Gastroesophageal sphincter (tissue), 4 donors: ENCODE results near the gene ALDH1A3. TPM values are rescaled to one million over a fixed set of nuclear protein-coding genes. Genes with fewer than 3 reads are reported as not detected.

Source experiments
- ATAC-seq: fragments of 150-250 bp; one replicate; pipeline ENCODE4 v1.9.1; 2016; ENCODE audit warnings: mild to moderate bottlenecking, moderate library complexity
- H3K27ac ChIP-seq, 4 donors: fragments of 200-600 bp; sonication (generic) in 3 of 4; 1 replicate in 3 of 4; 2 replicates in 1 of 4; pipeline ENCODE4 v1.5.1; 2016 to 2019
- H3K27me3 ChIP-seq: fragments of 200-600 bp; sonication (generic); one replicate; pipeline ENCODE4 v1.5.1; 2019
- H3K36me3 ChIP-seq, 2 donors: fragments of 200-600 bp; sonication (generic); one replicate each; pipeline ENCODE4 v1.5.1; 2019; ENCODE audit warnings: control low read depth in 1 of 2
- H3K4me1 ChIP-seq, 3 donors: fragments of 200-600 bp; sonication (generic); 1 replicate in 2 of 3; 2 replicates in 1 of 3; pipeline ENCODE4 v1.5.1; 2016 to 2019; ENCODE audit warnings: control low read depth in 2 of 3
- H3K4me3 ChIP-seq, 2 donors: fragments of 200-600 bp; sonication (generic); one replicate each; pipeline ENCODE4 v1.5.1; 2019; ENCODE audit warnings: mild to moderate bottlenecking in 1 of 2, moderate library complexity in 1 of 2
- H3K9me3 ChIP-seq, 3 donors: fragments of 200-600 bp; sonication (generic); one replicate each; pipeline ENCODE4 v1.5.1; 2017 to 2019; ENCODE audit warnings: control low read depth in 2 of 3
- CTCF ChIP-seq, 4 experiments: fragments of 200-600 bp in 2 of 4; fragments of 450-650 bp in 2 of 4; sonication (generic) in 1 of 4; IDR thresholded peaks; one replicate each; pipeline ENCODE4 v1.5.1; 2017 to 2019; ENCODE audit warnings: antibody characterized with exemption in 4 of 4, mild to moderate bottlenecking in 2 of 4, moderate library complexity in 2 of 4
- EP300 ChIP-seq: sonication (generic); formaldehyde crosslinking; IDR thresholded peaks from one replicate; pipeline ENCODE4 v1.6.1; 2017; ENCODE audit warnings: antibody characterized with exemption, mild to moderate bottlenecking
- POLR2A ChIP-seq, 2 donors: fragments of 450-650 bp; IDR thresholded peaks; one replicate each; pipeline ENCODE4 v1.6.1; 2017; ENCODE audit warnings: antibody characterized with exemption in 2 of 2, mild to moderate bottlenecking in 2 of 2, moderate library complexity in 1 of 2
- POLR2AphosphoS5 ChIP-seq: sonication (generic); formaldehyde crosslinking; IDR thresholded peaks from one replicate; pipeline ENCODE4 v1.6.1; 2017; ENCODE audit warnings: antibody characterized with exemption
- WGBS, 2 donors: methylation state at CpG; one replicate each; pipeline ENCODE4 v1.1.5; 2018; ENCODE audit warnings: low coverage in 1 of 2; 5-methylcytosine and 5-hydroxymethylcytosine counted together
- total RNA-seq, 4 donors: library from RNA; depleted of rRNA; stranded (reverse); fragments of >200 nt; gene quantifications; one replicate each; pipeline ENCODE4 v1.1.0, GENCODE V29; 2016

The ALDH1A3 gene
- total RNA-seq, 4 donors from 2014 or later: 23.0 to 148 (median 93.4) TPM

DNA sequence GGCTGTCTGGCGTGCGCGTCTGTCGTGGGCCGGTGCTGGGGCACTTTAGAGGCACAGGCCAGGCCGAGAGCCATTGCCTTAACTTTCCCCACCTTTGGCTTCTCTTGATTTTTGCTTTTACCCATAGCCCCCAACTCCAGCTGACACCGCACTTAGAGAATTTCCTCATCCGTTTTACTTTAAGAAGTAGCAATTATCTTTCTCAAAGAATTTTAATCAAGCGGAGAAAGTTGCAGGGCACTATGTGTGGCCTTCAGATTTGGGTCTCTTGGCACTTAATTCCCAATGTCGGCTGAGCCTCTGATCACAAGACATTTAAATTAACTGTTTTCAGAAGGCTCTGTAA, 1.2 kb downstream of the ALDH1A3 start:
- no peaks in the 10 kb centered on the region for H3K36me3 ChIP-seq
- no peak for TF ChIP-seq EP300
- no peak for TF ChIP-seq POLR2A (IDR thresholded peaks at IDR 0.05)
- no peak for TF ChIP-seq POLR2AphosphoS5
- TF ChIP-seq CTCF (IDR thresholded peaks at IDR 0.05): no peak
- peaks cover 0 to 22% (median 0%) of the 10 kb centered on the region in 3 donors for H3K4me1 ChIP-seq
- H3K27ac ChIP-seq: peak overlapping the region in 3 of 4 donors; percentile 70 to 81 (median 73)
- no peaks in the 10 kb centered on the region for H3K9me3 ChIP-seq
- no peak for ATAC-seq
- peaks cover 95% of the 10 kb centered on the region for H3K27me3 ChIP-seq
- WGBS, 2 donors: 55 to 67% methylated on average over 8 to 10 of the region's 10 CpGs
- peak overlapping the region; percentile 24 to 61 for H3K4me3 ChIP-seq

DNA sequence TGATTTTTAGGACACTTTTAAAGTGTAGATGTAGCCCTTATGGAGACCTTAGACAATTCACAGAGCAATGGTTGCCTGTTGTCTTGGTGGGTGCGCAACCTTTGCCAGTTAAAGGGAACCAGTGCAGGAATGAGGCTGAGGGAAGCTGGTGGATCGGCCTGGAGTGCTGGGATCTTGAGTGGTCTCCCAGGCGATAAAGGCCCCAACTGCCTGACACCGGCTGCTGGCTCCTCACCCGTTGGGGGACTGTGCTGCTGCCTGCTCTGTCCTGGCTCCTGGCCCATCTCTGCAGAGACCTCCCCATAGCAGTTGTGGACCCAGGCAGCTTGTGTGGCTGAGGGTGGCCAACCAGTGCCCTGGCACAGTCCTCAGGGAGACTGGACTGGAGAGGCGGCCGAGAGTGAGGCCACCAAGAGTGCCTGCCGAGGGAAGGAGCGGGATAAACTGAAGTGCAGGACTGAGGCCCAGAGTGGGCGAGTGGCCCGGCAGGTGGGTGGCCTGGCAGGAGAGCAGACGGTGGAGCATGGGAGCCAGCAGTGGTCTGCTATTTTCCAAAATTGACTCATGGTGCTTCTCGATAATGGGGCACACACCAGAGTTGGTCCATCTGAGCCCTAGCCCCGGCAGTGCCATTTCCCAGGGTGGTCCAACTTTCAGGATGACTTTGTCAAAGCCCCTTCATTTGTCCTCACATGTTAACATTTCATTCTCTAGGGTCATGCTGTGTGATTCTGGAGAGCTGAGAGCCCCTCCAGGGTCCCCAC, 2.1 kb downstream of the ALDH1A3 start:
- TF ChIP-seq POLR2A (IDR thresholded peaks at IDR 0.05) (no peak), CTCF (IDR thresholded peaks at IDR 0.05) (no peak), POLR2AphosphoS5 (no peak), EP300 (no peak)
- Histone ChIP-seq H3K36me3 (no peaks in the 10 kb centered on the region), H3K9me3 (no peaks in the 10 kb centered on the region), H3K4me3 (peak overlapping the region in 1 of 2 donors; percentile 61), H3K27me3 (peaks cover 92% of the 10 kb centered on the region), H3K27ac (peak overlapping the region in 2 of 4 donors; percentile 24 to 45), H3K4me1 (peaks cover 0 to 22% (median 0%) of the 10 kb centered on the region in 3 donors)
- 93 to 100% methylated on average over 1 to 3 of the region's 14 CpGs for WGBS, 2 donors
- ATAC-seq: no peak

DNA sequence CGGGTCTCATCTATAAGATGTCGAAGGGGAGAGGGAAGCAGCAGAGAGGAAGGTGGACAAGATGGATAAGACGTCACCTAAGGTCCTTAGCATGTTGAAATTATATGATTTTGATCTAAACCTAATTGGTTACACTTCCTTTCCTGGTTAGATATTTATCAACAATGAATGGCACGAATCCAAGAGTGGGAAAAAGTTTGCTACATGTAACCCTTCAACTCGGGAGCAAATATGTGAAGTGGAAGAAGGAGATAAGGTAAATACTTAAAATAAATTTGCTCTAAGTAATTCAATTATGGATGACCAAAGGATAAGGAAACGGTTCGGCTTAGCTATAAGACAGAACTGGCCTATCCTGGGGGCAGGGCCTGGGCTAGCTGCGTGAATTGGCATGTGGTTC, 5.5 kb downstream of the ALDH1A3 start:
- WGBS, 2 donors: 49 to 65% methylated on average over 6 to 8 of the region's 8 CpGs
- Histone ChIP-seq H3K36me3 (no peaks in the 10 kb centered on the region), H3K4me1 (peaks cover 0 to 22% (median 12%) of the 10 kb centered on the region in 3 donors), H3K4me3 (no peak overlapping the region), H3K9me3 (no peaks in the 10 kb centered on the region), H3K27ac (no peak overlapping the region), H3K27me3 (peaks cover 81% of the 10 kb centered on the region)
- ATAC-seq: no peak
- TF ChIP-seq POLR2A (IDR thresholded peaks at IDR 0.05): no peak
- TF ChIP-seq CTCF (IDR thresholded peaks at IDR 0.05): no peak
- no peak for TF ChIP-seq POLR2AphosphoS5
- no peak for TF ChIP-seq EP300

- Histone ChIP-seq H3K36me3 (no peaks in the 10 kb centered on the region), H3K27ac (no peak overlapping the region), H3K27me3 (peaks cover 80% of the 10 kb centered on the region), H3K9me3 (no peaks in the 10 kb centered on the region), H3K4me1 (peaks cover 0 to 15% (median 12%) of the 10 kb centered on the region in 3 donors), H3K4me3 (no peak overlapping the region)
- no peak for ATAC-seq
- TF ChIP-seq POLR2A (IDR thresholded peaks at IDR 0.05) (no peak), EP300 (no peak), CTCF (IDR thresholded peaks at IDR 0.05) (no peak), POLR2AphosphoS5 (no peak)
- 79 to 92% methylated on average over 4 to 7 of the region's 7 CpGs for WGBS, 2 donors
Measured at GRCh38 chr15:100885811-100886210, 6.2 kb downstream of the ALDH1A3 start.
